Astrocyte (in vitro differentiated cells and primary cell): Measurements from ENCODE around the gene CTTNBP2NL.

ENCODE experiments used
- EZH2 ChIP-seq: IDR thresholded peaks from 2 replicates; pipeline ENCODE4 v1.6.1; 2012; ENCODE audit warnings: mild to moderate bottlenecking, low read length, inconsistent platforms; ENCODE audit not compliant: insufficient read depth
- TF ChIP-seq, protein P1 (sequence below): IDR thresholded peaks from 2 replicates; pipeline ENCODE4 v1.5.1; 2011; ENCODE audit warnings: low read depth, mild to moderate bottlenecking, inconsistent platforms, low read length, moderate library complexity; ENCODE audit not compliant: insufficient read depth

DNA sequence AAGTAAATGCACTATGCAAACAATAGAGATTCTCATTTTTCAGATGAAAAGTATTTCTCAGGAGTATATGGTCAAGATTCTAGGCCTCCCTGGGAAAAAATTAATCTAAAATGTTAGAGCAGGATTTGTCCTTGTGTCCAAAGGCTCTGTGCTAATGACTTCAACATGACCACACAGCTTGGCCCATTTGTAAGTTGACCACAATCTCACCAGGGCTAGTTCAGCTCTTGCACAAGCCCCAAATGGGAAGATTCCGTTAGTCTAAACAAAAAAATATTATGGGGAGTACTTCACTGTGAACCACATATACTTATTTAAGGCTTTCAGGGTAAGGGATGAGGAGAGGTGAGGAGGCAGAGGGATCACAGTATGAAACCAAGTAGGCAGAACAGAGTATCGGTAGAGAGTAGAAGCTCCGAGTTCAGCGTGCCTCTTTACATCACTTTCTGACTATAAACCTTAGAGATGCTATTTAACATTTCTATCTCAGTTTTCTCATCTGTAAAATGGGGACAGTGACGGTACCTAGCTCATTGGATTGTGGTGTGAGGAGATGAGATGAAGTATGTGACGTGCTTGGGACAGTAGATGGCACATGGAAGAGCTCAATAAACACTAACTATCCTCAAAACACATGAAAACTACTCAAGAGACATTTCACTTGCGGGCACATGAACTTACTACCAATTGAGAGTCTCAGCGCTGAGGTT is 37.8 kb upstream of the CTTNBP2NL start:
- TF ChIP-seq, protein P1, sequence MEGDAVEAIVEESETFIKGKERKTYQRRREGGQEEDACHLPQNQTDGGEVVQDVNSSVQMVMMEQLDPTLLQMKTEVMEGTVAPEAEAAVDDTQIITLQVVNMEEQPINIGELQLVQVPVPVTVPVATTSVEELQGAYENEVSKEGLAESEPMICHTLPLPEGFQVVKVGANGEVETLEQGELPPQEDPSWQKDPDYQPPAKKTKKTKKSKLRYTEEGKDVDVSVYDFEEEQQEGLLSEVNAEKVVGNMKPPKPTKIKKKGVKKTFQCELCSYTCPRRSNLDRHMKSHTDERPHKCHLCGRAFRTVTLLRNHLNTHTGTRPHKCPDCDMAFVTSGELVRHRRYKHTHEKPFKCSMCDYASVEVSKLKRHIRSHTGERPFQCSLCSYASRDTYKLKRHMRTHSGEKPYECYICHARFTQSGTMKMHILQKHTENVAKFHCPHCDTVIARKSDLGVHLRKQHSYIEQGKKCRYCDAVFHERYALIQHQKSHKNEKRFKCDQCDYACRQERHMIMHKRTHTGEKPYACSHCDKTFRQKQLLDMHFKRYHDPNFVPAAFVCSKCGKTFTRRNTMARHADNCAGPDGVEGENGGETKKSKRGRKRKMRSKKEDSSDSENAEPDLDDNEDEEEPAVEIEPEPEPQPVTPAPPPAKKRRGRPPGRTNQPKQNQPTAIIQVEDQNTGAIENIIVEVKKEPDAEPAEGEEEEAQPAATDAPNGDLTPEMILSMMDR: no peak
- no peak for TF ChIP-seq EZH2
